Fibroblast of skin of right biceps (primary cell): ENCODE data around the gene UROC1.
"Not testable (repeated sequence)": the region's sequence is repeated elsewhere in the genome, so short reads cannot be mapped to it uniquely, and the experiment has no call there.

Experiments used
- DNase-seq: peaks from one replicate; pipeline ENCODE4 v3.0.0-alpha.2; 2013

UROC1 gene

DNA sequence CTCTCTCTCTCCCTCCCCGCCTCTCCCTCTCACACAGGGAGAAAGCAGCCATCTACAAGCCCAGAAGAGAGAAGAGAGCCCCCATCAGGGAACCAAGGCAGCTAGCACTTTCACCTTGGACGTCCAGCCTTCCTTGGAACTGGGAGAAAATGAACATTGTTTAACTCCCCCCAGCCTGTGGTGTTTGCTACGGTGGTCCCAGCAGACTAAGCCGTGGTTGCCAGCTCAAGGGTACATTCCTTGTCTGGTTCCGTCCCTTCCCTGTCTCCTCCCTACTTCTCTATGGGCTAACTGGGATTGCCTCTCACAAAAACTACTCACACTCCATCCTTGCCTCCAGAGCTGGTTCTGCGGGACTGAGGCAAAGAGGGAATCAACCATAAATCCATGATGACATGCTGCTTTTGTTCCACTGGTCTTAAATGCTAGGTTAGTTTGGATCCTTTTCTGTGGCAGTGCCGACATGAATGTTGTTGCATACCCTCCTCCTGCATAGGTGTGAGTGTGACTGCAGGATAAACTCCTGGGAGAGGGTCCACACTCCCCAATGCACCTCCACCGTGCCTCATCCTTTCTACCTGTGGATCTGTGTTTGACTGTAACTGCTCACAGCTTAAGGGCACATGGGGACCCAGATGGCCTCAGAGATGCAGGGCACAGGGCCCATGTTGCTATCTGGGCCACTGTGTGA, 29.1 kb upstream of the UROC1 start:
- DNase-seq: no peak

DNA sequence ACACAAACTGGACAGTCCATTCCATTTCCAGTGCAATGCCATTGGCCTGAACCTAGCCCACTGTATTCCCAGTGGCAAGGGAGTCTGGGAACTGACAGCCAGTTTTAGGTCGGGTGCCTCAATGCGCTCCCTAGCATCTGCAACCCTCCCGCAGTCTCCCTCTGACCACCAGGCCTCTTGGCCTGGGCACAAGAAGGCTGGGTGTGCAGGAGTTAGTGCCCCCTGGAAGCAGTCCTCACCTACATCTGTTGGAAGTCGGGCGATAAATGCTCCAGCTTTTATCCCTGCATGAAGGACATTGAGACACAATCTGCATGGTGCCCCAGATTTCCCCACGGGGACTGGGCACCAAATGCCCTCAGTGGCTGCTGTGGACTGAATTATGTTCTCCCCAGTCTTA, 28.4 kb upstream of the UROC1 start:
- DNase-seq: no peak

DNA sequence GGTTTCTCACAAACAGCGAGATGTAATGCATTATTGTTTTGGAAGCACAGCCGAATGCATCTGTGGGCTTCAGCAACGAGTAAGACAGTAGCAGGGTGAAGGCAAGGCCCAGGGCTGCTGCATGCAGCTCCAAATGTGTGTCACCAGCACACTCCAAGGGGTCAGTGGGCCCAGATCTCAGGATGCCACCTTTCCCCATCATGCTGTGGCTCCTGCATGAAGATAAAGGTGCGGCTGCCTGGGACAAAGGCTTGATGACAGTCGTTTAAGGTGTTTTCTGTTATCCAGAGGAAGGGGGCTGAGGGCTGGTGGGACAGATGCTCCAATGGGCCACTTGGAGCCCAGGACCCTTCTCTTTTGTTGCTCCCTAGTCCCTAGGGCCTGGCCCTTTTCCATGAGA, 28.0 kb upstream of the UROC1 start:
- no peak for DNase-seq

- no peak for DNase-seq
These were observed 27.2 kb upstream of the UROC1 start for GRCh38 chr3:126544596-126545281.

DNA sequence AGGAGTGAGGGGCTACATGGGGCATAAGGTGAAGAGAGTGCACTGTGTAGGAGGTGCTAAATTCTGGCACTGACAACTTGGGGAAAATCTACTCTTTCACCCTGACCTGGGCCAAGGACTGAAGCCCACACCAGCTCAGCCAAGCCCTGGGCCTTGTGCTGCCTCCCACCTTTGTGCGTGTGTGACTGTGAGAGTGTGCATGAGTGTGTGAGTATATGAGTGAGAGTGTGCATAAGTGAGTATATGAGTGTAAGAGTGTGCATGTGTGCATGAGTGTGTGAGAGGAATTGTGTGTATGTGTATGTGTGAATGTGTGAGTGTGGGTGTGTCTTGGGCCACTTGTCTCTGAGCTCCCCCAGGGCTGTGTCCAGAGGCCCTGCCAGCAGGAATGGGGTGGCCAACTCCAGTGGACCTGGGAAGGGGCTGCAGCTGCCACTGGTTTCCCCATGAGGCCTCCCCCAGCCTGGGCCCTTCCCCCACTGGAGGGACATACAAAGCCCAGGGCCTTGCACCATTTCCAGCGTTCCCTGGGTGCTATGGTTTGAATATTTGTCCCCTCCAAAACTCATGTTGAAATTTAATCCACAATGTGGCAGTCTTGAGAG, 26.0 kb upstream of the UROC1 start:
- DNase-seq: no peak

DNA sequence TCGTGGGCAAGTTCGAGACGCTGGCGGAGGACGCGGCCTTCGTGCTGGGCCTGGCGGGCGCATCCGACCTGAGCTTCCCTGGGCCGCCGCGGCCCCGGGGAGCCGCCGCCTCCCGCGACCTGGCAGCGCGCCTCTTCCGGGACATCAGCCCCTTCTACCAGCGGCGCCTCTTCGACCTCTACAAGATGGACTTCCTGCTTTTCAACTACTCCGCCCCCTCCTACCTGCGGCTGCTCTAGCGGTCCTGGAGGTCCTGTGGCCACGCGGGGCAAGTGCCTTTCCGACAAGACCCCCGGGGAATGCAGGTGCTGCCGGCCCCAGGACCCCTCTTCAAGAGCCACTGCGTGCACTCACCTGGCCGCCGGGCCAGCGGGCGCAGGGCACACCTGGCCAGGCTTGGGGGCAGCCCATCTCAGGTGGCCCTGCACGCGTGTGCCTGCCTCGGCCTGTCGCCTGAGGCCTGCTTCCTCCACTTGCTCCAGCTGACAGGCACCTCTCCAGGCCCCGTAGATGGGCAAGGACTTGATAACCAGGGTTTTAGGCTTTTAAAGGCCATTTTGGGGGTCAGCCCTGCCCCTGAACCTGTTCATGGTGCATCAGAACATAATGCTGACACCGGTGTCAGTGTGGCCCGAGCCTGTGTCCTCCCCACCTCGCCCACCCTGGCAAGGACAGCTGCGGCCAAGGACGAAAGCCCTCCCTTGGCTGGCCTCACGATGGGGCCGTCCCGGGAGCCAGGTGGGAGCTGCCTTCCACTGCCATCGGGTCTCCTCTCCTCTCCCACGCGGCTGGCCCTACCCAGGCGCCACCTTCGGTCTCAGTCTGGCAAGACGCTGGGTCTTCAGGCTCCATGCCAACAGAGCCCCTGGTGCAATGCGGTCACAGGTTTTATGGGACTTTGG, 25.0 kb upstream of the UROC1 start:
- DNase-seq: no peak

DNA sequence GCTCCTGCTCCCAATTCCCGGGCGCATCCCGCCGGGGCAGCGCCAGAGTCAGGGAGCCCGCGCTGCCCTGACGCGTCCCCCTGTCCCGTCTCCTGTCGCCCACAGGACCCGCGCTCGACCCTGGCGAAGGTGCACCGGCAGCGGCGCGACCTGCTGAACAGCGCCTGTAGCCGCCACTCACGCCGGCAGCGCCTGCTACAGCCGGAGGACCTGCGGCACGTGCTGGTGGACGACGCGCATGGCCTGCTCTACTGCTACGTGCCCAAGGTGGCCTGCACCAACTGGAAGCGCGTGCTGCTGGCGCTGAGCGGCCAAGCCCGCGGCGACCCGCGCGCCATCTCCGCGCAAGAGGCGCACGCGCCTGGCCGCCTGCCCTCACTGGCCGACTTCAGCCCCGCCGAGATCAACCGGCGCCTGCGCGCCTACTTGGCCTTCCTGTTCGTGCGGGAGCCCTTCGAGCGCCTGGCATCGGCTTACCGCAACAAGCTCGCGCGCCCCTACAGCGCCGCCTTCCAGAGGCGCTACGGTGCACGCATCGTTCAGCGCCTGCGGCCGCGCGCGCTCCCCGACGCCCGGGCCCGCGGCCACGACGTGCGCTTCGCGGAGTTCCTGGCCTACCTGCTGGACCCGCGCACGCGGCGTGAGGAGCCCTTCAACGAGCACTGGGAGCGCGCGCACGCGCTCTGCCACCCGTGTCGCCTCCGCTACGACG, 24.2 kb upstream of the UROC1 start:
- peak; percentile 9 for DNase-seq

DNA sequence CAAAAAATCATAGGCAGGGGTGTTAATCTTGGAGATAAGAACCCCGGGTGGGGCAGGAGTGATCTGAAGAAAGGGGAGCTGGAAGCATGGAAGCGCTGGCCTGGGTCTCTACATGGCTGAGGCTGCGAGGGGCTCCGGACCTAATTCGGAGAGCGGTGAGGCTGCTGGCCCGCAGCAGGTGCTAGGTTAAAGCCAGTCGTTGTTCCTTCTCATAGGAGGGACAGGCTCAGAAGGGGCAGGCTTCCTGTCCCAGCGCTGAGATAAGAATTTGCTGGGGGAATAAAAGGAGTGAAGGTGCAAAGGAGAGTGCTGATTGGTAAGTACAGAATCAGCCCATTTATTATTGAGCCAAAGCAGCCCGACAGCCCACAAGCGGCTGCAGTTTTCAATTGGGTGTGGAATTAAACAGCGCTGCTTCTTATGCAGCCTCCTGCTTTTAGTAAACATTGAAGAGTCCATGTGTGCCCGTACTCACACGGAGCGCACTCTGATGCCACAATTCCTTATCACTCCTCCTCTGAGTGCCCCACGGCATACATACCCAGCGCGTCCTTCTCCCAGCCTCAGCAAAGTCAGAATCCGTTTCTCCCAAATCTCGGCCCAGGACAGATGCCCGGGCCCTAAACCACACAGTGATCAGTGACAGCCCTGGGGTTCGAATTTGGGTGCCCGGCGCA, 23.5 kb upstream of the UROC1 start:
- DNase-seq: no peak

DNA sequence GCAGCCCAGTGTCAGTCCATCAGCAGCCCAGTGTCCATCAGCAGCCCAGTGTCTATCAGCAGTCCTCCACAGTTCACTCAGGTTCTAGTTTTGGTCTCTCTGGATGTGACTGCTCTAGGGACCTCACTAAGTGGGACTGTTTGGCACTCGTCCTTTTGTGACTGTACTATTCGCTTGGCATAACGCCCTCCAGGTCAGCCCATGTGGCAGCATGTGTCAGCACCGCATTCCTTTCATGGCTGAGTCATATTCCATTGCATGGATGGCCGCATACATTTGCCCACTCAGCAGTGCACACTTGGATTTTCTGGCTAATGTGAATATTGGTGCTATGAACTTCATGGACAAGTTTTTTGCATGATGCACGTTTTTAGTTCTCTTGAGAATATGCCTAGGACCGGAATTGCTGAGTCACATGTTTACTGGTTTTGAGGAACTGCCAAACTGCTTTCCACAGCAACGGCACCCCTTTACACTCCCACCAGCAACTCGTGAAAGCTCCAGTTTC, 22.8 kb upstream of the UROC1 start:
- DNase-seq: peak; percentile 97

DNA sequence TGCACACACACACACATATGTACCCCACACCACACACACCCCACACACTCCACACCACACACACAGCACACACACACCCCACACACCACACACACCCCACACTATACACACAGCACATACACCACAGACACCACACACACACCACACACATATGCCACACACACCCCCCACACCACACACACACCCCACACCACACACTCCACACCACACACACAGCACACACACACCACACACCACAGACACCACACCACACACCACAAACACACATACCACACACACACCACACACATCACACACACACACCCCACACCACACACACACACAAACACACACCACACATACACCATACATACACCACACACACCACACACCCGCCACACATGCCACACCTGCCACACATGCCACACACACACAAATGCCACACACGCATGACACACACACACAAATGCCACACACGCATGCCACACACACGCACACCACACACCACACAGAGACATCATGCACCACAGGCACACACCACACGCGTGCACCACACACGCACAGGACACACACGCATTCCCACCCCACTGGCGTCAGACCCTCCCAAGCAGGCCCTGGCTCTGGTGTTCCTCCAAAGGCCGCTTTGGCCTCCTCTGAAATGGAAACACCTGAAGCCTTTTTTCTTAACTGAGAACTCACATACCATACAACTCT, 22.1 kb upstream of the UROC1 start:
- DNase-seq: no peak

GRCh38 chr3:126538966-126539365, 21.4 kb upstream of the UROC1 start:
- DNase-seq: no peak

GRCh38 chr3:126538316-126538715, 20.7 kb upstream of the UROC1 start:
- DNase-seq: no peak

DNA sequence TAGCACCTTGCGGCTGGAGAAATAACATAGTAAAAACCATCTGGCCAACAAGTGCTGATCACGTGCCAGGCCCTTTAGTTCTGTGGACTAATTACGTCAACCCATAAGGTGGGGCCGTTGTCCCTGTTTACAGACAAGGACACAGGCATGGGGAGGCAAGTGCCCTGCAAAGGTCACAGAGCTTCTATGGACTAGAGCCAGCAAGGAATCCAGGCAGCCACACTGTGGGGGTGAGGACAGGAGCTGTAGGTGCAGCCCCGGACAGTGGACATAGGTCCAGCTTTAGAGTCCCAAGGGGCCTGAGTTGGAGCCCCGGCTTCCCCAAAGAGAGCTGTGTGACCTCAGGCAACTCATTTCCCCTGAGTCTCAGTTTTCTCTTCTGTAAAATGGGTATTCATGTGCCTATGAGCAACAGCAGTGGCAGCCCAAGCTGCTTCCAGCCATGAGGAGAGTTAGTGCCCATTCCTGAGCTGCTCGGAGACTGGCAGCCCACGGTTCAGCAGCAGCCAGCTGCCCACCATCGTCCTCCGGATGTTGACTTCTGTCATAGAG, 20.2 kb upstream of the UROC1 start:
- no peak for DNase-seq

GRCh38 chr3:126537116-126537729, 19.6 kb upstream of the UROC1 start:
- DNase-seq: no peak

GRCh38 chr3:126536126-126536525, 18.6 kb upstream of the UROC1 start:
- DNase-seq: no peak

GRCh38 chr3:126535636-126536035, 18.1 kb upstream of the UROC1 start:
- DNase-seq: no peak

DNA sequence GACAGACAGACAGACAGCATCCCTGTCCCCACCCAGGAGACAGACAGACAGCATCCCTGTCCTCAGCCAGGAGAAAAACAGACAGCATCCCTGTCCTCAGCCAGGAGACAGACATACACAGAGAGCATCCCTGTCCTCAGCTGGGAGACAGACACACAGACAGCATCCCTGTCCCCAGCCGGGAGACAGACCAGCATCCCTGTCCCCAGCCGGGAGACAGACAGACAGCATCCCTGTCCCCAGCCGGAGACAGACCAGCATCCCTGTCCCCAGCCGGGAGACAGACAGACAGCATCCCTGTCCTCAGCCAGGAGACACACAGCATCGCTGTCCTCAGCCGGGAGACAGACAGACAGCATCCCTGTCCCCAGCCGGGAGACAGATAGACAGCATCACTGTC, 17.1 kb upstream of the UROC1 start:
- DNase-seq: not testable (repeated sequence)

DNA sequence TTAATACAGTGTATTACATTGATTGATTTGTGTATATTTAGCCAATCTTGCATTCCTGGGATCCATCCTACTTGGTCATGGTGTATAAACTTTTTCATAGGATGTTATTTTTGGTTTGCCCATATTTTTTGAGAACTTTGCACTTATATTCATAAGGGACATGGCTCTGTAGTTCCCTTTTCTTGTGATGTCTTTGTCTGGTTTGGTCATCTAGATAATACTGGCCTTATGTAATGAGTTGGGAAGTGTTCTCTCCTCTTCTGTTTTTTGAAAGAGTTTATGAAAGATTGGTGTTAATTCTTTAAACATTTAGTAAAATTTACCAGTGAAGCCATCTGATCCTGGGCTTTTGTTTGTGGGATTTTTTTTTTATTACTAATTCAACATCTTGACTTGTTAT, 15.9 kb upstream of the UROC1 start:
- no peak for DNase-seq

DNA sequence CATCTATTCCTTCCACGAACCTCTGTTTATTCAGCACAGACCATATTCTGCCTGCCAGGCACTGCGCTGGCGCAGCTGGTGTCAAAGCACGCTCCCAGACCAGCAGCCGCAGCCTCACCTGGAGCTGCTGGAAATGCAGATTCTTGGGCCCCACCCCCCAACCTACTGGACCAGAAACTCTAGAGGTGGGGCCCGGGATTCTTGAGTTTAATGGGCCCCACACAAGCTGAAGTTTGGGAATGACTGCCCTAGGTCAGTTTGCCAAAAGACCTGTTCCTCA, 13.4 kb upstream of the UROC1 start:
- no peak for DNase-seq

DNA sequence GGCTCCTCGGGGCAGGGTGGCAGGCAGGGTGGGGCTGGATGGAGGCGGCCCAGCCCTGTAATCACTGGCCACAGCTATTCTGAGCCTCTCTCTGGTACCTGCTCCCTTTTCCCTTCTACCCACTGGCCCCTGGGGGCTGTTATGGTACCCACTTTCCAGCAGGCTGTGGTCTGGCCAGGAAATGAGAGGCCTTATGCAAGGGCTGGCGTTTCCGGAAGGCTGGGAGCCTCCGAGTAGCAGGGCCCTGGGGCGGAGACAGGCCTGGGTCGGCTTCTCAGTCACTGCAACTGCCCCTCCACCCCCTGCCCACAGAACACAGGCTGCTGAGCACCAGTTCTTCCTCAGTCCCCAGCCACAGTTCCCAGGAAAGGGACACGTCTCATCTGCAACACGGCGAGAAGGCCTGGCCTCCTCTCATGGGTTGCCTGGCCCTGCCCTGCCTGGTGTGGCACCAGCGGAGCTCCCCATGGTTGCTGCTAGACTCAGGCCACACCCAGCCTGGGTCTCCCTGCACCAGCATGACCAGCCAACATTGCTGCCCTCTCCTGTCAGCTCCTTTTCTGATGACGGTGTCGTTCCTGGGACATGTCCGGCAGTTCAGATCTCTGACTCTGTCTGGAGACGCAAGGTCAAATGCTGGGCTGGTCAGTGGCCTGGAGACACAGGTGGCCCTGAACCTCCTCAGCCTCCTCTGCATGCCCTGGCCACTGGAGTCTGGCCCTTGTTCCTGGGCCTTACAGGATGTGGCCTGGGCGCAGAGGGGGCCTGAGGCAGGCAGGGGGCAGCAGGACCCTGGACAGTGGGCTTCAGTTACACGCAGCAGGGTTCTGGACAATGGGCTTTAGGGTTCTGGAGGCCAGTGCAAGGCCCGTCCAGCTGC, 12.8 kb upstream of the UROC1 start:
- DNase-seq: no peak
